Body of pancreas (tissue), 4 donors: ENCODE measurements around the gene UBAC2. TPM values are rescaled to one million over a fixed set of nuclear protein-coding genes. Genes with fewer than 3 reads are reported as not detected.

ENCODE experiments used
- ATAC-seq: fragments of 150-250 bp; one replicate; pipeline ENCODE4 v1.9.1; 2016
- DNase-seq, 4 donors: peaks; one replicate each; pipeline ENCODE4 v3.0.0-alpha.2; 2019
- H3K27ac ChIP-seq, 4 donors: fragments of 200-600 bp; sonication (generic); 1 replicate in 3 of 4; 2 replicates in 1 of 4; pipeline versions ENCODE4 v1.5.1 to v1.6.1; 2016 to 2019; ENCODE audit warnings: mild to moderate bottlenecking in 1 of 4, mixed read lengths in 1 of 4, moderate library complexity in 1 of 4
- H3K27me3 ChIP-seq, 2 donors: fragments of 200-600 bp; sonication (generic); one replicate each; pipeline ENCODE4 v1.6.0; 2016; ENCODE audit warnings: mild to moderate bottlenecking in 1 of 2
- H3K36me3 ChIP-seq, 2 donors: fragments of 200-600 bp; sonication (generic); replicated peaks in 1 of 2; 2 replicates each; pipeline ENCODE4 v1.5.1; 2016; ENCODE audit warnings: low read depth in 2 of 2; ENCODE audit not compliant: insufficient read depth in 1 of 2
- H3K4me1 ChIP-seq: fragments of 200-600 bp; sonication (generic); one replicate; pipeline ENCODE4 v1.6.0; 2016
- H3K4me3 ChIP-seq, 2 donors: fragments of 200-600 bp; sonication (generic); 1 replicate in 1 of 2; 2 replicates in 1 of 2; pipeline ENCODE4 v1.5.1; 2016 to 2019
- H3K9me3 ChIP-seq, 3 donors: fragments of 200-600 bp; sonication (generic); 1 replicate in 2 of 3; 2 replicates in 1 of 3; pipeline ENCODE4 v1.5.1; 2016
- POLR2A ChIP-seq, 3 donors: fragments of 450-650 bp; IDR thresholded peaks; one replicate each; pipeline ENCODE4 v1.6.1; 2016; ENCODE audit warnings: antibody characterized with exemption in 3 of 3, mild to moderate bottlenecking in 2 of 3
- WGBS, 2 donors: methylation state at CpG; one replicate each; pipeline ENCODE4 v1.1.5; 2017; 5-methylcytosine and 5-hydroxymethylcytosine counted together
- intact Hi-C: fragments of 100-400 bp; cut with DNase I; formaldehyde crosslinking; loops from one replicate; pipeline ENCODE4 v1.15.1; 2023
- total RNA-seq, 2 donors: library from RNA; depleted of rRNA; stranded (reverse); fragments of >200 nt; gene quantifications; one replicate each; pipeline ENCODE4 v1.1.0, GENCODE V29; 2016
- TF ChIP-seq, protein P1 (sequence below), 7 experiments: fragments of 450-650 bp in 4 of 7; fragments of 200-600 bp in 3 of 7; sonication (generic) in 3 of 7; IDR thresholded peaks; one replicate each; pipeline ENCODE4 v1.5.1; 2016 to 2019; ENCODE audit warnings: antibody characterized with exemption in 7 of 7

UBAC2 gene
- total RNA-seq, 2 donors from 2014 or later = 21.4 to 27.2 TPM

GRCh38 chr13:99412856-99413255 is 212.2 kb downstream of the UBAC2 start:
- DNase-seq (no peak), ATAC-seq (no peak)
- Histone ChIP-seq H3K4me3 (no peak overlapping the region), H3K27ac (no peak overlapping the region), H3K9me3 (no peaks in the 10 kb centered on the region), H3K4me1 (peaks cover 8% of the 10 kb centered on the region), H3K27me3 (no peaks in the 10 kb centered on the region), H3K36me3 (no peaks in the 10 kb centered on the region)
- TF ChIP-seq POLR2A (IDR thresholded peaks at IDR 0.05) = no peak
- WGBS, 2 donors = 52 to 62% methylated on average over 1 of the region's 1 CpG
- intact Hi-C loops = no loop called here

GRCh38 chr13:99414048-99414995 is 213.7 kb downstream of the UBAC2 start:
- intact Hi-C loops = no loop called here
- Histone ChIP-seq H3K36me3 (no peaks in the 10 kb centered on the region), H3K4me1 (peaks cover 8% of the 10 kb centered on the region), H3K4me3 (no peak overlapping the region), H3K27me3 (no peaks in the 10 kb centered on the region), H3K9me3 (no peaks in the 10 kb centered on the region), H3K27ac (no peak overlapping the region)
- TF ChIP-seq, protein P1, sequence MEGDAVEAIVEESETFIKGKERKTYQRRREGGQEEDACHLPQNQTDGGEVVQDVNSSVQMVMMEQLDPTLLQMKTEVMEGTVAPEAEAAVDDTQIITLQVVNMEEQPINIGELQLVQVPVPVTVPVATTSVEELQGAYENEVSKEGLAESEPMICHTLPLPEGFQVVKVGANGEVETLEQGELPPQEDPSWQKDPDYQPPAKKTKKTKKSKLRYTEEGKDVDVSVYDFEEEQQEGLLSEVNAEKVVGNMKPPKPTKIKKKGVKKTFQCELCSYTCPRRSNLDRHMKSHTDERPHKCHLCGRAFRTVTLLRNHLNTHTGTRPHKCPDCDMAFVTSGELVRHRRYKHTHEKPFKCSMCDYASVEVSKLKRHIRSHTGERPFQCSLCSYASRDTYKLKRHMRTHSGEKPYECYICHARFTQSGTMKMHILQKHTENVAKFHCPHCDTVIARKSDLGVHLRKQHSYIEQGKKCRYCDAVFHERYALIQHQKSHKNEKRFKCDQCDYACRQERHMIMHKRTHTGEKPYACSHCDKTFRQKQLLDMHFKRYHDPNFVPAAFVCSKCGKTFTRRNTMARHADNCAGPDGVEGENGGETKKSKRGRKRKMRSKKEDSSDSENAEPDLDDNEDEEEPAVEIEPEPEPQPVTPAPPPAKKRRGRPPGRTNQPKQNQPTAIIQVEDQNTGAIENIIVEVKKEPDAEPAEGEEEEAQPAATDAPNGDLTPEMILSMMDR (IDR thresholded peaks at IDR 0.05) = no peak
- no peak for TF ChIP-seq POLR2A (IDR thresholded peaks at IDR 0.05)
- no peak for DNase-seq
- no peak for ATAC-seq
- WGBS, 2 donors = 61 to 67% methylated on average over 15 of the region's 15 CpGs

DNA sequence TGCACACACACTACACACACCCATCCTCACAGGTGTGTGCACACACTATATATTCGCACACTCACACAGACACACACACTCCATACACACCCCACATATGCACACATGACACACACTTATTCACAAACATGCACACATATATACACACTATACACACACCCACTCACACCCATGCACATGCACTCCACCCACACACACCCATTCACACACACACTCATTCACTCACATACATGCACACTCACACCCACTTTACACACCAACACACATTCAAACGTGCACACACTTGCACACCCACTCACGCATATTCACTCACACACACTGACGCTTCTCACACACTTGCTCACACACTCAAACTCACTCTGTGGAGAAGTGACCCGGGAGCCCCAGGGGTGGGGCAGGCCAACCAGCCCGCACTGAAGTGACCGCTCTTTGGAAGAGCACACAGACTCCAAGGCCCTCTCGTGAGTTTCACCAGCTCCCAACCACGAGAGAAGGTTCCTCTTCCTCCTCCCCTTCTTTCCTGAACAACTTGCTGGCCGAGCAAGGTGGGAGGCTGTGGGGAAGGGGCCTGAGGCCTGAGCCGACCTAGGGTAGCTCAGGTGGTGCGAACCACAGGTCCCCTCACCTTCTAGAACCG is 214.5 kb downstream of the UBAC2 start:
- TF ChIP-seq POLR2A (IDR thresholded peaks at IDR 0.05) = no peak
- TF ChIP-seq, protein P1 (IDR thresholded peaks at IDR 0.05) = no peak
- DNase-seq = peak in 1 of 4 donors; percentile 23

GRCh38 chr13:99415851-99416331 is 215.2 kb downstream of the UBAC2 start:
- Histone ChIP-seq H3K27me3 (no peaks in the 10 kb centered on the region), H3K36me3 (no peaks in the 10 kb centered on the region), H3K4me1 (peaks cover 8% of the 10 kb centered on the region), H3K27ac (no peak overlapping the region), H3K9me3 (no peaks in the 10 kb centered on the region), H3K4me3 (no peak overlapping the region)
- DNase-seq = no peak
- 90 to 94% methylated on average over 10 to 13 of the region's 14 CpGs for WGBS, 2 donors
- TF ChIP-seq, protein P1 (IDR thresholded peaks at IDR 0.05) = no peak
- TF ChIP-seq POLR2A (IDR thresholded peaks at IDR 0.05) = no peak
- ATAC-seq = no peak
- intact Hi-C loops = no loop called here

More for the DNA sequence above, 214.5 kb downstream of the UBAC2 start:
- Histone ChIP-seq H3K4me1 (peaks cover 8% of the 10 kb centered on the region), H3K9me3 (no peaks in the 10 kb centered on the region), H3K27me3 (no peaks in the 10 kb centered on the region), H3K4me3 (no peak overlapping the region), H3K36me3 (no peaks in the 10 kb centered on the region), H3K27ac (no peak overlapping the region)
- no peak for ATAC-seq
- 79 to 85% methylated on average over 13 of the region's 13 CpGs for WGBS, 2 donors
- intact Hi-C loops = no loop called here

- no peak for TF ChIP-seq POLR2A (IDR thresholded peaks at IDR 0.05)
- TF ChIP-seq, protein P1 (IDR thresholded peaks at IDR 0.05) = no peak
- Histone ChIP-seq H3K4me1 (peaks cover 8% of the 10 kb centered on the region), H3K27ac (no peak overlapping the region), H3K27me3 (no peaks in the 10 kb centered on the region), H3K36me3 (no peaks in the 10 kb centered on the region), H3K9me3 (no peaks in the 10 kb centered on the region), H3K4me3 (no peak overlapping the region)
- WGBS, 2 donors = 60 to 88% methylated on average over 11 to 20 of the region's 24 CpGs
- DNase-seq = no peak
- intact Hi-C loops = no loop called here
- no peak for ATAC-seq
Observed at GRCh38 chr13:99416411-99417121, 215.9 kb downstream of the UBAC2 start.
